ENCODE measurements around the gene LIN7A. TPM values are rescaled to one million over a fixed set of nuclear protein-coding genes. Genes with fewer than 3 reads are reported as not detected.

LIN7A gene
- total and polyA plus RNA-seq, 2 of the 4 experiments (the other 2 are of a cell fraction): 10.8 to 24.7 TPM

DNA sequence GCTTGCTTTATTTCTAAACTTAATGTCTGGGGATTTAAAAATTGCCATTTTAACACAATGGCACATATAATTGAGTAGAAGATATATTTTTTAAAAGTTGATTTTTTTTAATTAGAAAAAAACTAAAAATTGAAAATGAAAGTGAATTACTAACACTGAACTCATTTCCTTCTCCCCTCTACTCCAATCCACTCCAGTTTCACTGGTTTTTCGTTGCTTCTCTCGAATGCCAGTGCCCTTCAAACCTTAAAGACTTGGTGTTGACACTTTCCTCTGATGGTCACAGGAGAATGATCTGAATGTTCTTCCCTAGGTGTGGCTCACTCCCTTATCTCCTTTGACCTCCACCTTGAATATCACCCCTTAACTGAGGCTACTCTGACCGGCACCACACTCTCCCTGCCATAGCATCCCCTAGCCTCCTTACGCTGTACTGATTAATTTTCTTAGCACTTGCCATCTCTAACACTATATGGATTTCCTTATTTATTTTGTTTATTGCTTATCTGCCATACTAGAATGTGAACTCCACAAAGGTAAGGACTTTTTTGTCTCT, 107.1 kb downstream of the LIN7A start:
- Histone ChIP-seq H3K79me1 (ENCODE audit: low read depth in 1 of 2, low read length in 2 of 2) (no peaks in the 10 kb centered on the region), H2AK5ac (ENCODE audit: low read depth, low read length) (no peak overlapping the region), H3K23ac (ENCODE audit: low read depth, low read length) (no peak overlapping the region), H3K36me3 (ENCODE audit: control insufficient read depth, insufficient read depth, low read length) (no peaks in the 10 kb centered on the region), H2BK15ac (ENCODE audit: low read depth, low read length) (no peak overlapping the region), H4K91ac (ENCODE audit: insufficient read depth, low read depth, low read length) (no peak overlapping the region), H2BK5ac (ENCODE audit: low read depth, low read length, poor library complexity, severe bottlenecking) (no peak overlapping the region), H2AK9ac (replicated peaks; ENCODE audit: low read depth, low read length, poor library complexity) (no peak overlapping the region), H4K5ac (ENCODE audit: low read depth, low read length) (peak overlapping the region; percentile 96; the same call in 1 of the 2 replicates), H3K9me1 (ENCODE audit: insufficient read depth, low read length) (peaks cover 3% of the 10 kb centered on the region; the same call in 1 of the 2 replicates), H3K9ac (ENCODE audit: low read depth, low read length) (no peak overlapping the region), H3K14ac (replicated peaks; ENCODE audit: low read depth, low read length) (no peak overlapping the region), H3K4me3 (ENCODE audit: insufficient read depth, low read depth, low read length) (no peak overlapping the region), H2BK120ac (ENCODE audit: low read depth, low read length) (no peak overlapping the region), H4K8ac (ENCODE audit: low read depth in 2 of 2, low read length in 2 of 2) (no peak overlapping the region), H3K9me3 (ENCODE audit: control insufficient read depth, insufficient read depth, low read length) (no peaks in the 10 kb centered on the region), H3K56ac (ENCODE audit: extremely low read depth, insufficient read depth, low read length) (no peak overlapping the region), H3K4me2 (ENCODE audit: low read depth, low read length) (peak overlapping the region; percentile 40; the same call in 1 of the 2 replicates), H2BK20ac (ENCODE audit: low read depth, low read length) (no peak overlapping the region), H3K4me1 (ENCODE audit: control insufficient read depth, insufficient read depth, low read length) (peaks cover 3% of the 10 kb centered on the region; the same call in 1 of the 2 replicates), H3K27ac (ENCODE audit: insufficient read depth, low read length) (no peak overlapping the region), H3K4ac (ENCODE audit: low read depth, low read length) (0 out of 2 replicates have a peak overlapping the region, but pooled peaks have one; percentile 22), H3K27me3 (ENCODE audit: control insufficient read depth, insufficient read depth, low read length) (no peaks in the 10 kb centered on the region), H3K18ac (ENCODE audit: low read depth, low read length) (peak overlapping the region; percentile 88; the same call in 1 of the 2 replicates), H4K20me1 (ENCODE audit: insufficient read depth, low read length) (no peaks in the 10 kb centered on the region), H2AFZ (replicated peaks; ENCODE audit: low read length, poor library complexity) (no peak overlapping the region)
- intact Hi-C loops (cut with micrococcal nuclease) (loop anchor here (10.0 kb wide), 1 partner anchor 424 kb away; no protein-coding TSS in a partner anchor), in situ Hi-C loops (cut with MboI; ENCODE audit: low sequenced_read_pairs) (no loop called here), dilution Hi-C loops (cut with HindIII; ENCODE audit: low sequenced_read_pairs, unreplicated experiment) (no loop called here)
- WGBS, 2 experiments (ENCODE audit: extremely low coverage in 2 of 2, insufficient read length in 1 of 2): no CpG with 5 or more reads among the region's 4 CpGs
- CTCF ChIA-PET: no interaction called here
- no peak for TF ChIP-seq SMC3 (IDR thresholded peaks at IDR 0.05; ENCODE audit: low read depth, low read length)
- TF ChIP-seq RFX5 (IDR thresholded peaks at IDR 0.05; ENCODE audit: low read depth, low read length): no peak
- TF ChIP-seq RCOR1 (IDR thresholded peaks at IDR 0.05; ENCODE audit: insufficient replicate concordance, low read length): no peak
- TF ChIP-seq FOS (IDR thresholded peaks at IDR 0.05; ENCODE audit: low read depth, low read length): no peak
- no peak for TF ChIP-seq CHD1 (IDR thresholded peaks at IDR 0.05; ENCODE audit: low read depth, low read length)
- TF ChIP-seq MXI1 (IDR thresholded peaks at IDR 0.05; ENCODE audit: borderline replicate concordance, low read depth, low read length): no peak
- no peak for TF ChIP-seq RAD21 (IDR thresholded peaks at IDR 0.05; ENCODE audit: low read length)
- no TSS peak for BruUV-seq (replicated peaks)
- DNase-seq: no peak
- ATAC-seq (ENCODE audit: low read depth): no peak
- POLR2A ChIA-PET (ENCODE audit: unreplicated experiment): no interaction called here

All from IMR-90 (cell line).